Measurements from ENCODE around the gene NFATC1.

The NFATC1 gene

GRCh38 chr18:79507076-79507545 is 111.4 kb downstream of the NFATC1 start:
- Histone ChIP-seq H3K27ac (ENCODE audit: low read depth, low read length) (peak overlapping the region; percentile 30), H3K9me2 (replicated peaks; ENCODE audit: control insufficient read depth, low read length) (no peaks in the 10 kb centered on the region), H3K4me2 (ENCODE audit: low read length) (peak overlapping the region; percentile 48), H4K20me1 (ENCODE audit: control insufficient read depth, insufficient read depth, low read depth, low read length) (no peaks in the 10 kb centered on the region), H3K36me3 (ENCODE audit: control insufficient read depth, low read length) (no peaks in the 10 kb centered on the region), H3K79me2 (ENCODE audit: control insufficient read depth, low read length) (no peaks in the 10 kb centered on the region), H3F3A (ENCODE audit: control insufficient read depth, insufficient read depth) (no peaks in the 10 kb centered on the region), H3K27me3 (ENCODE audit: control insufficient read depth, low read length) (no peaks in the 10 kb centered on the region), H3K4me3 (ENCODE audit: low read length) (peak overlapping the region; percentile 39), H3K9me3 (ENCODE audit: control insufficient read depth, insufficient read depth, low read length) (no peaks in the 10 kb centered on the region), H3K4me1 (ENCODE audit: control insufficient read depth, low read length) (peaks cover 43% of the 10 kb centered on the region)
- TF ChIP-seq EZH2phosphoT487 (IDR thresholded peaks at IDR 0.05; ENCODE audit: borderline replicate concordance, low read length) (no peak), CTCF (IDR thresholded peaks at IDR 0.05; ENCODE audit: low read depth, low read length, poor library complexity, severe bottlenecking) (no peak)

GRCh38 chr18:79507546-79508480 is 112.1 kb downstream of the NFATC1 start:
- no peaks in the 10 kb centered on the region for H3K79me2 ChIP-seq (ENCODE audit: control insufficient read depth, low read length)
- H3K27me3 ChIP-seq (ENCODE audit: control insufficient read depth, low read length), result no peaks in the 10 kb centered on the region
- no peaks in the 10 kb centered on the region for H3K9me2 ChIP-seq (replicated peaks; ENCODE audit: control insufficient read depth, low read length)
- H3K4me2 ChIP-seq (ENCODE audit: low read length), result peak overlapping the region; percentile 48
- H3K4me1 ChIP-seq (ENCODE audit: control insufficient read depth, low read length), result peaks cover 43% of the 10 kb centered on the region
- TF ChIP-seq EZH2phosphoT487 (IDR thresholded peaks at IDR 0.05; ENCODE audit: borderline replicate concordance, low read length) (no peak), CTCF (IDR thresholded peaks at IDR 0.05; ENCODE audit: low read depth, low read length, poor library complexity, severe bottlenecking) (no peak)
- no peaks in the 10 kb centered on the region for H3K36me3 ChIP-seq (ENCODE audit: control insufficient read depth, low read length)
- H3K4me3 ChIP-seq (ENCODE audit: low read length), result peak overlapping the region; percentile 39
- H3K27ac ChIP-seq (ENCODE audit: low read depth, low read length), result peak overlapping the region; percentile 30; the same call in 1 of the 2 replicates
- H3F3A ChIP-seq (ENCODE audit: control insufficient read depth, insufficient read depth), result no peaks in the 10 kb centered on the region
- no peaks in the 10 kb centered on the region for H4K20me1 ChIP-seq (ENCODE audit: control insufficient read depth, insufficient read depth, low read depth, low read length)
- H3K9me3 ChIP-seq (ENCODE audit: control insufficient read depth, insufficient read depth, low read length), result no peaks in the 10 kb centered on the region

- H3K27me3 ChIP-seq (ENCODE audit: control insufficient read depth, low read length), result no peaks in the 10 kb centered on the region
- no peaks in the 10 kb centered on the region for H3K9me3 ChIP-seq (ENCODE audit: control insufficient read depth, insufficient read depth, low read length)
- no peaks in the 10 kb centered on the region for H3F3A ChIP-seq (ENCODE audit: control insufficient read depth, insufficient read depth)
- peaks cover 43% of the 10 kb centered on the region for H3K4me1 ChIP-seq (ENCODE audit: control insufficient read depth, low read length)
- H3K4me2 ChIP-seq (ENCODE audit: low read length), result peak overlapping the region; percentile 28; the same call in 1 of the 2 replicates
- H3K27ac ChIP-seq (ENCODE audit: low read depth, low read length), result no peak overlapping the region
- H3K36me3 ChIP-seq (ENCODE audit: control insufficient read depth, low read length), result no peaks in the 10 kb centered on the region
- H3K9me2 ChIP-seq (replicated peaks; ENCODE audit: control insufficient read depth, low read length), result no peaks in the 10 kb centered on the region
- TF ChIP-seq CTCF (IDR thresholded peaks at IDR 0.05; ENCODE audit: low read depth, low read length, poor library complexity, severe bottlenecking) (no peak), EZH2phosphoT487 (IDR thresholded peaks at IDR 0.05; ENCODE audit: borderline replicate concordance, low read length) (no peak)
- H3K79me2 ChIP-seq (ENCODE audit: control insufficient read depth, low read length), result no peaks in the 10 kb centered on the region
- no peaks in the 10 kb centered on the region for H4K20me1 ChIP-seq (ENCODE audit: control insufficient read depth, insufficient read depth, low read depth, low read length)
- no peak overlapping the region for H3K4me3 ChIP-seq (ENCODE audit: low read length)
Measured at GRCh38 chr18:79508565-79509535, 113.1 kb downstream of the NFATC1 start.
